T-helper 2 cell (primary cell): Measurements from ENCODE around the gene TMEM109.
A peak's percentile ranks its signal among the peaks of the same experiment; 100 is the strongest.

Experiments
- DNase-seq, 5 experiments: peaks; one replicate each; pipeline versions ENCODE4 v3.0.0 to v3.0.0-alpha.2; 2012 to 2022

The TMEM109 gene

DNA sequence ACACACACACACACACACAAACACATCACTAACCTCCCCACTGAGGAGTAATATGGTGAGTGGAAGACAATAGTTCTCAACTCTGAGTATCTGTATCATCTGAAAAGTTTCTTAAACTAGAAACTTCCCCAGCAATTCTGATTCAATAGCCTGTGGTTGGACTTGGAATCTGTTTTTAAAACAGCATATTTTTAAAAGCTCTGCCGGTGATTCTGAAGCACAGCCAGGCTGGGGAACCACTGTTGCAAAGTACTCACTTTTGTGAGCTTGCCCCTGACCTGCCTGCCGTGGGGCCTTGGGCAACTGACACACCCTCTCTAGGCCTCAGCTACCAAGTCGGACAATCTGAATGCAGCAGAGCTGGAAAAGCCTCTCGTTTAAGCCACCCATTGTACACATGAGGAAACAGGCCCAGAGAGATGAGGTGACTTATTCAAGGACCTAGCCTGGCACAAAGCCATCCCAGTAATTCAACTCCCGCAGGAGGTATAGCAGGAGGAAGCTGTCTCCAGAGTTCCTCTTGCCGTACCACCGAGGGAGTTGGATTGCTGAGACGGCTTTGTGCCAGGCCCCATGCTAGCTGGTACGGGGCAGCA, 29.1 kb downstream of the TMEM109 start:
- DNase-seq, result no peak

GRCh38 chr11:60944490-60945294, 30.7 kb downstream of the TMEM109 start:
- no peak for DNase-seq

DNA sequence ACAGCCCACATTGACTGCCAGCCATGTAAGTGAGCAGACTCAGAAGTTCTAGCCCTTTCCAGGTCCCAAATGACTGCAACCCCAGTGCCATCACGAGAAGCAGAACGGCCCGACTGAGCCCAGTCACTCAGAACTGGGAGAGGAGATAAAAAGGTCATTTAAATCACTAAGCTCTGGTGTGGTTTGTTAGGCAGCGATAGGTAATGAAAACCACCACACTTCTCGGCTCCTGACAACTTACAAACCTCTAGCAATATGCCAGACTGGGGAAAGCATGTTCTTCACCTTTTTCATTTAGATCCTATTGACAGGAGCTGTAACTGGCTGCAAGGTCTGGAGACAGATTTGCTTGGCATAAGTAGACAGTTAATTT, 31.3 kb downstream of the TMEM109 start:
- DNase-seq, result no peak

- DNase-seq, result no peak
Measured at GRCh38 chr11:60946601-60947264, 32.8 kb downstream of the TMEM109 start.

DNA sequence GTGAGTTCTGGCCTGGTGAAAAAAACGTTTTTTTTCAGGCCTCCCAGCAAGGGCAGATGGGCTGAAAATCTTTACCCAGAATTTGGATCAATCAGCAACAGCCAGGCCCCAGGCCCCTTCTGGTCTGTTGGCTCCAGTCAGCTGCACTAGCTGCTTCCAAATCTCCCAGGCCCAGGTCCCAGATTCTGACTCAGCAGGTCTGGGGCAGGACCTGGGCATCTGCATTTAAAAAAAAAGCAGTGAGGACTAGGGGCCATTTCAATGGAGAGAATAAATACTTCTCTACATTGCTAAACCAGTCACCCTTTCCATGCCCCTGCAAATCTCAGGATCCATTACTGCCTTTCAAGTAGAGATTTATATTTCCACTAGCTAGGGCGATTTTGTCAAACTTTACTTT, 33.7 kb downstream of the TMEM109 start:
- no peak for DNase-seq

GRCh38 chr11:60948250-60948649, 34.3 kb downstream of the TMEM109 start:
- no peak for DNase-seq

DNA sequence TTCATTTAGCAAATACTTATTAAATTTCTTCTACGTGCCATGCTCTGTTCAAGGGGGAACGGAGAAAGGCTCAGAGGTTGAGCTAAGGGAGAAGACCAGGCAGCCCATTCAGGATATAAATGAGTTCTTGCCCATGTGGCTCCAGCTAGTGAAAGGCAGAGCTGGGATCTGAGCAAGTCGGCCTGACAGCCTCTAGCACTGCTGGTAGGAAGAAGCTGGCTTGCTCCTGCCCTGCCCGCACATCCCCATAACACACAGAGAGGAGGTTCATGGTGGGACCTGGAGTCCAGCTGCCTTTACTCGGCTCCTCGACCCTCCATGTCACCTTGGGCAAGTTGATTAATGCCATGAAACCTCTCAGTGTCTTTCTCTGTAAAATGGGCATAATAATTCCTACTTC, 36.1 kb downstream of the TMEM109 start:
- no peak for DNase-seq

DNA sequence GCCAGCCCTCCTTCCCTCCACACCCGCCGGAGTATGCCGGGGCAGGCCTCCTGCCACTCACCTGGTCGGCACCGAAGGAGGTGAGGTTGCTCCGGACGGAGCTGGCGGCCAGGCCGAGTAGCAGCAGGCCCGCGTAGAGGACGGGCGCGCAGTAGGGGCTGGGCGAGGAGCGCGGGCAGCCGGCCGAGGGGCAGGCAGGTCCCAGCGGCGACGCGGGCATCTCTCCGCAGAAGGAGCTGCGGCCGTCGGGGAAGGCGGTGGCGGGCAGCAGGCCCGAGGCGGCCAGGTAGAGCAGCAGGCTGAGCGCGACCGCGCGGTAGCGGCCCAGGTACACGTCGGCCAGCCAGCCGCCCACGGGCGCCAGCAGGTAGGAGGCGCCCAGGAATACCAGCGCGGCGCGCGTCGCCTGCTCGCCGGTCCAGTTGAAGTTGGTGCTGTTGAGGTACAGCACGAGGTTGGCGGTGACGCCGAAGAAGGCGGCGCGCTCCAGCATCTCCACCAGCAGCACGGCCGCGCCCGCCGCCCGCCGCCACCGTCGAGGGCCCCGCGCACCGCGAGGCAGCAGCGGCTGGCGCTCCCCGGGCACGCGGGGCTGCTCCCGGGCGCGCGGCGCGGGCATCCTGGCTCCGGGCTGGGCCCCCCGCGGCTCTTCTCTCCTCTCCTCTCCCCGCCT, 37.1 kb downstream of the TMEM109 start:
- no peak for DNase-seq

GRCh38 chr11:60951606-60951903, 37.6 kb downstream of the TMEM109 start:
- no peak for DNase-seq

GRCh38 chr11:60951904-60952741, 38.2 kb downstream of the TMEM109 start, which contains the start of gene SLC15A3:
Gene SLC15A3, minus strand, starts transcription at chr11:60952176. Its CDS starts 625 bp downstream, at chr11:60951551.
- DNase-seq, result no peak

DNA sequence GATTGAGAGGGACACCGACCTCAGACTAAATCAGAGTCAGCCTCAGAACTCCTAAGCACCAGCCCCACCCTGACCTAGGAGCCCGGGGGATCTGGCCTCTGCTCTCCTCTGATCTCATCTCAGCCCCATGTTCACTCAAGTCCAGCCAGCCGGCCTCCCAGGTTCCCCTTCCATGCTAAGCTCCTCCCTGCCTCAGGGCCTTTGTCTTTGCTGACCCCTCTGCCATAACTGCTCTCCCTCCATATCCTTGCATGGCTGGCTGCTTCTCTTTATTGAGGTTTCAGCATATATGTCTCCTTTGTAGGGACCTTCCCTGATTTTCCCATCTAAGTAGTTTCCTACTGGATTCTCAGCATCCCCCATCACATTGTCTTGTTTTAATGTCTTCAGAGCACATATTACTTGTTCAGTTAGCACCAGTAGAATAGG, 38.8 kb downstream of the TMEM109 start:
- no peak for DNase-seq

DNA sequence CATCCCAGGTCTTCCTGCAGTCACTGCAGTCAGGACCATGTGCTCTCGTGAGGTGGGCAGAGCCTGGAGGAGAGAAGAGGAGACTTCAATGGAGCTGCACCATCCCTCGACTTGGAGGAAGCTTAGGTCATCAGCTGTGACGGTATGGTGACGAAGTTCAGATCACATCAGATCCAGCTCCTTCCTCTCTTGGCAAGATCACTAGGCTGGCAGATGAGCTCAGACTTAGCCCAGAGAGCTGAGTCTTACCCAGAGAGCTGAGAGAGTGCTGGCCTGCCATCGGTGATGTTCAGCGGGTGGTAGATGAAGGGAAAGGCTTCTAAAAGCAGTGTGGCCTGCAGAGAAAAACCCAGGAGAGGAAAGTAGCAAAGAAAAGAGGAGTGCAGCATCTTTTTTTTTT, 39.8 kb downstream of the TMEM109 start:
- no peak for DNase-seq

GRCh38 chr11:60954421-60954820, 40.5 kb downstream of the TMEM109 start:
- no peak for DNase-seq

GRCh38 chr11:60955571-60955970, 41.6 kb downstream of the TMEM109 start:
- DNase-seq, result no peak

- DNase-seq, result no peak
Measured at GRCh38 chr11:60957188-60957587, 43.2 kb downstream of the TMEM109 start.

DNA sequence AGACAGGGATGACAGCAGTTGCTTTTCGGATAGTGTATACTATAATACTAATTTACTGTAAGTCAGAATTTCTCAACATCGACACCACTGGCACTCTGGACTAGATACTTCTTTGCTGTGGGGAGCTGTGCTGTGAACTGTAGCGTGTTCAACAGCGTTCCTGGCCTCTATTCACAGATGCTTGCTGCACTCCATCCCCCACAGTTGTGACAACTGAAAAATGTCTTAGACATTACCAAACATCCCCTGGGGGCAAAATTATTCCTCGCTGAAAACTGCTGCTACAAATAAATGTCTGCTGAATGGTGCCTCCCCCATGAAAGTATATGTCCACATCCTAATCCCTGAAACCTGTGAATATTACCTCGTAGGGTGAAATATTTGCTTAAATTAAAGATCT, 45.5 kb downstream of the TMEM109 start:
- no peak for DNase-seq

DNA sequence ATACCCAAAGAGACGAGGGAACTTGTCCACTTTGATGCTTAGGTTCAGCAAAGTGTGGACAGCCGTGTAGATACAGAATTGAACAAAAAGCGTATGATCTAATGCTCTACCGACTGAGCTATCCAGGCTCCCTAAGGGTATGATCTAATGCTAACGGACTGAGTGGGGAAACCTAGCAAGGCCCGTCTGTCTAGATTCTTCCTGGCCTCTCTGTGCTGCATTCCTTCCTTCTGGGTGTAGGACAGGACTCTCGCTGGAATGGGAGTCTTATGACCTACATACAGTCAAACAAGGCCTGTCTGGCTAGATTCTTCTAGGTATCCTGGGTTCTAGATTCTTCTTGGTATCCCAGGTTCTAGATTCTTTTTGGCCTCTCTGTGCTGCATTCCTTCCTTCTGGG, 46.4 kb downstream of the TMEM109 start:
- no peak for DNase-seq

- DNase-seq, result no peak
Measured at GRCh38 chr11:60964801-60965200, 50.8 kb downstream of the TMEM109 start.

DNA sequence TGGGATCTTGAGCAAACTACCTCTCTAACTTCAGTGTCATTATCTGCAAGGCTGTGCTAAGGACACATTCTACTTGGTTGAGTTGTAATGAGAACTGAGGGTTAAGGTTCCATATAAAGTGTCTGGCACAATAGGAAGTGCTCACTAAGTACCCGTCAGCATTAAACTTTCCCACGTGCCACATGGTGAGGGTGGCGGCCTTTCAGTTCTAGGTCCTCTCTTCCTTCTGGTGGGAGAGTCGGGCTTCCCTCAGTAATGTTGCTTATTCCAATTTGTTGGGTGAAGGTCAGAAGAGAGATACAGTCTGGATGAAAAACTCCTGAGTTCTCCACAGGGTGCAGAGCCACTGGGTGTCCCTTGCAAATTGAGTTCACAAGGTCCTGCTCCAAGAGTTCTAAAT, 52.9 kb downstream of the TMEM109 start:
- DNase-seq, result no peak

- no peak for DNase-seq
Measured at GRCh38 chr11:60968223-60968622, 54.3 kb downstream of the TMEM109 start.

GRCh38 chr11:60970369-60970774, 56.4 kb downstream of the TMEM109 start:
- peak; percentile 65 to 81 (median 76) for DNase-seq

- DNase-seq, result no peak
Measured at GRCh38 chr11:60970890-60971289, 56.9 kb downstream of the TMEM109 start.

DNA sequence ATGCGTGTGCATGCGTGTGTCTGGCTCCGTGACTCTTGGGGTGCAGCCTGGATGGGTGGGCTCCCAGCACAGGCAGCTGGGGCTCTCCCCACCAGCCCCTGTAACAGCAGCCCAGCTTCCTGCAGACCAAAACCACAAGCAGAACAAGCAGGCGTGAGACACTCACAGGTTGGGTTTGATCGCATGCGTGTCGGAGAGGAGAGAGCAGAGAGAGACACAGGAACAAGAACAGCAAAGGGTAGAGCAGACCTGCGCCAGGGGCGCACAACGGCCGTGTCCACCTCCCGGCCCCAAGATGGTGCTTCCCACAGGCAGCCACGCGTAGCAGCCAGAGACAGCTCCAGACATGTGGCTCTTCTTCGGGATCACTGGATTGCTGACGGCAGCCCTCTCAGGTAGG, 57.6 kb downstream of the TMEM109 start, which contains the start of gene CD6:
TSS of gene CD6 (plus strand) at position 161 of the 400 bp plus-strand sequence. CDS start at position 347, 186 bp downstream.
- peak in 4 of 5 experiments; percentile 50 to 87 (median 66) for DNase-seq
